Measurements from ENCODE around the gene MAP4. TPM values are rescaled to one million over a fixed set of nuclear protein-coding genes. Genes with fewer than 3 reads are reported as not detected.

The MAP4 gene, protein sequence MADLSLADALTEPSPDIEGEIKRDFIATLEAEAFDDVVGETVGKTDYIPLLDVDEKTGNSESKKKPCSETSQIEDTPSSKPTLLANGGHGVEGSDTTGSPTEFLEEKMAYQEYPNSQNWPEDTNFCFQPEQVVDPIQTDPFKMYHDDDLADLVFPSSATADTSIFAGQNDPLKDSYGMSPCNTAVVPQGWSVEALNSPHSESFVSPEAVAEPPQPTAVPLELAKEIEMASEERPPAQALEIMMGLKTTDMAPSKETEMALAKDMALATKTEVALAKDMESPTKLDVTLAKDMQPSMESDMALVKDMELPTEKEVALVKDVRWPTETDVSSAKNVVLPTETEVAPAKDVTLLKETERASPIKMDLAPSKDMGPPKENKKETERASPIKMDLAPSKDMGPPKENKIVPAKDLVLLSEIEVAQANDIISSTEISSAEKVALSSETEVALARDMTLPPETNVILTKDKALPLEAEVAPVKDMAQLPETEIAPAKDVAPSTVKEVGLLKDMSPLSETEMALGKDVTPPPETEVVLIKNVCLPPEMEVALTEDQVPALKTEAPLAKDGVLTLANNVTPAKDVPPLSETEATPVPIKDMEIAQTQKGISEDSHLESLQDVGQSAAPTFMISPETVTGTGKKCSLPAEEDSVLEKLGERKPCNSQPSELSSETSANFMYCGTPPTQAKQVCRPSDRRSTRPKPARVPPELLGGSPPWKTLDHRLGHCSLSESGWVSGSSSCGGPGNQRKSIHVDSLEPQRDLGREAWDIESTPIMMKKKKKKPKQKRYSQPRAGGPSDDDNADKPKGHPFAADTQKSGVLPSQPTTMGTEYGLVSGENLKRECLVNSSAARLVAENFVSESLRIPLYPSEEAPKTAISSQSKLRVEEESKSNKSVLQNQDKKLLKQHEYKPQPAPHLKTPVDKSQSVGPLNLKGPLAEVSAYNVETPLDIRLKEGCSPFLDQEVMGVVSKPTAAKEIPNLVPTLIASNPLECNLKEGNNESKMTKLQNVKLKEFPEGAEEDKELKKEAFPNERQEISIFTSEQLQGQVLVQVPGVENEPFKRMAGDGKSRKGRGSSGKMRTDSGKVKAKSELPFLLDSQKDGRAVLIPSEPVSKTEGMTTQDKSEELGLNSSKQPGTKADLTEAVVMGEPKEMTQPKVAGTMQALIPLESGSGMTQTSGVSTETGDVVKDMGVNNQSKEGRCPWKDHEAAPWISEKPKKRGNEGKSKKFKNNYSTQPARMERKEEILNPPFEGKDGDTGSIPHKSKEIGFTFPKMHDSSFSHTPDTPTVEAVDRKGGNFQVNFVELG (N-terminal part only)
- total RNA-seq = 66.7 TPM in 2 replicates

DNA sequence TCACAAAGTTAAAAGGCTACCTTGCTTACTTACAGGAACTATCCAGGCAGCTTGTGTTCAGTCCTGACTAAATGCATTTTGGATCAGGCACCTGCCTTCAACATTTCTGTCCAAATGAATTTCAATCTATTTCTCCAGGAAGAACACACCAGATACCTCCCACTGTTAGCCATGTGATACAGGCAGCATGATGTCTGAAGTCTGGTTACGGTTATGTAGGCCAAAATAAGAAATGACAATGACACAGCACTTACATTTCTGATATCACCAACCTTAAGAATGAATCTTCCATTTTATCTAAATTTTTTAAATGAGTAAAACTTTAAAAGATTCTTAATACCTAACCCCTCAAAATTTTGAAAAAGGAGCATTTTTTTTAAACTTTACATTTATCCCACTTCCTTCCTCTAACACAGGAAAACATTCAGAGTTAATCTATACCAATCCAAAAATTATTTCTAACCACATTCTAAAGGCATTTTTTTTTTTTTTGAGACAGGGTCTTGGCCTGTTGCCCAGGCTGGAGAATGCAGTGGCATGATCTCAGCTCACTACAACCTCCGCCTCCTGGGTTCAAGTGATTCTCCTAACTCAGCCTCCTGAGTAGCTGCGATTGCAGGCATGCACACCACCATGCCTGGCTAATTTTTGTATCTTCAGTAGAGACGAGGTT, at the start of gene MAP4:
Gene MAP4 (minus strand): TSS at position 116 of the 673 bp plus-strand sequence. CDS start 17,556 bp downstream, outside the sequence.

DNA sequence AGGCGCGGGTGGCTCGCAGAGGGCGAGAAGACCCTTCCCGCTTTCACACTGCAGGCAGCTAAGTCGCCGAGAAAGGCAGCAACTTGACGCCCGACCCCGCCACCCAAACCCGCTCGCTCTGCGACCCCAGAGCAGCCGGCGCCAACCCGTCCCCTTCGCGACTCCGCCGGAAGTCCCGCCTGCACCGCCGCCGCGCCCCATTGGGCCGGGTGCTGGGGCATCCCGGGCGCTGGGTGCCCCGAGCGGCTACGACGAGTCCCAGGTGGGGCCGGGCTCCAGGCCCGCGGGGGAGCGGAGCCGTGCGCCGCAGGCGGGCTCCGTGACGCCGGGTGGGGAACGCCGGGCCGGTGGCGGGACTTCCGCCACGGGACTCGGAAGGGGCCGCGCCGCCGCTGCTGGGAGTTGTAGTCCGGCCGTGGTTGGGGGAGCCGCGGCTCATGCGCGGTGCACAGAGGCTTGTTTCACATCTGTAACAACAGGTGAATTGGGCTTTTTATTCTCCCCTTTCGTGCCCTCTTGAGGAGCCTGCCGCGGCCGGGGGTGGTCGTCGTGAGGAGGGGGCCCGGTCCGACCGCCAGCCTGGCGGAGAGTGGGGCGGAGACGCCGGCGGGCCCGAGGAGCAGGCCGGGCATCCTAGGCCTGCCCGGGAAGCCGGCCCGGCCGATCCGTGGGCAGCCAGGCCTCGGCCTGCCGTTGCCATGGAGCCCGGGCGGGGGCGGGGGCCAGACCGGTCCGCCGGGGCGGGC, 213.3 kb downstream of the MAP4 start, which contains the start of gene DHX30:
Gene DHX30 (plus strand): TSS at position 405 of the 746 bp plus-strand sequence. CDS start 7,546 bp downstream, outside the sequence.

Other genes starting within 250 kb of the MAP4 start
- 30.7 and 37.1 TPM in 2 replicates for gene SMARCC1, start 234.5 kb downstream of the MAP4 start, total RNA-seq
- gene DHX30, start 213.3 kb downstream of the MAP4 start, total RNA-seq = 71.8 and 84.3 TPM in 2 replicates
- 3.8 and 4.3 TPM in 2 replicates for gene CDC25A, start 172.0 kb upstream of the MAP4 start, total RNA-seq
- gene CAMP, start 207.1 kb upstream of the MAP4 start, total RNA-seq = 27.3 TPM in 1 of 2 replicates, not detected in the other
- gene ZNF589, start 224.7 kb upstream of the MAP4 start, total RNA-seq = 1.7 and 3.0 TPM in 2 replicates

Data from tracheal epithelial cell (primary cell).